Omental fat pad (tissue), 4 donors: ENCODE data around the gene DEDD. TPM values are rescaled to one million over a fixed set of nuclear protein-coding genes. Genes with fewer than 3 reads are reported as not detected.

Source experiments
- ATAC-seq: fragments of 150-250 bp; one replicate; pipeline ENCODE4 v1.9.1; 2016; ENCODE audit warnings: mild to moderate bottlenecking, moderate library complexity; ENCODE audit not compliant: low FRiP score
- DNase-seq: peaks from one replicate; pipeline ENCODE4 v3.0.0-alpha.2; 2019; ENCODE audit warnings: low spot score
- CTCF ChIP-seq, 3 donors: fragments of 450-650 bp; IDR thresholded peaks; one replicate each; pipeline ENCODE4 v1.5.1; 2016 to 2017; ENCODE audit warnings: antibody characterized with exemption in 3 of 3, mild to moderate bottlenecking in 3 of 3, moderate library complexity in 2 of 3
- total RNA-seq, 4 donors: library from RNA; depleted of rRNA; stranded (reverse); fragments of >200 nt; gene quantifications; one replicate each; pipeline ENCODE4 v1.1.0, GENCODE V29; 2016

The DEDD gene
- total RNA-seq, 4 donors from 2014 or later, result 32.0 to 54.8 (median 43.1) TPM

- no peak for DNase-seq
- TF ChIP-seq CTCF (IDR thresholded peaks at IDR 0.05), result no peak
- no peak for ATAC-seq
Measured at GRCh38 chr1:161089938-161090337, 42.5 kb downstream of the DEDD start.

GRCh38 chr1:161089251-161089924 lies 43.1 kb downstream of the DEDD start, which contains the start of gene NECTIN4:
Gene NECTIN4 (minus strand): TSS chr1:161089558. CDS start chr1:161089296, 262 bp downstream.
- no peak for ATAC-seq
- no peak for DNase-seq
- no peak for TF ChIP-seq CTCF (IDR thresholded peaks at IDR 0.05)

GRCh38 chr1:161088587-161089110 lies 43.8 kb downstream of the DEDD start:
- DNase-seq (no peak), ATAC-seq (no peak)
- no peak for TF ChIP-seq CTCF (IDR thresholded peaks at IDR 0.05)

GRCh38 chr1:161086457-161086856 lies 46.0 kb downstream of the DEDD start:
- TF ChIP-seq CTCF (IDR thresholded peaks at IDR 0.05), result no peak
- DNase-seq (no peak), ATAC-seq (no peak)

GRCh38 chr1:161085165-161085564 lies 47.3 kb downstream of the DEDD start:
- no peak for DNase-seq
- no peak for ATAC-seq
- TF ChIP-seq CTCF (IDR thresholded peaks at IDR 0.05), result no peak

- DNase-seq, result no peak
- no peak for TF ChIP-seq CTCF (IDR thresholded peaks at IDR 0.05)
- ATAC-seq, result no peak
Measured at GRCh38 chr1:161084597-161084988, 47.9 kb downstream of the DEDD start.
